Natural killer cell (primary cell): Measurements from ENCODE around the gene ESF1. TPM values are rescaled to one million over a fixed set of nuclear protein-coding genes. Genes with fewer than 3 reads are reported as not detected.

Source experiments
- ATAC-seq, 3 donors: fragments of 150-1000 bp in 2 of 3; fragments of 200-7000 bp in 1 of 3; cut with Tn5 transposase; 1 replicate in 1 of 3; 2 replicates in 2 of 3; pipeline ENCODE4 v1.10.0; 2021; ENCODE audit warnings: mild to moderate bottlenecking in 2 of 3, moderate library complexity in 2 of 3
- DNase-seq, 2 donors: peaks; one replicate each; pipeline versions ENCODE4 v3.0.0 to v3.0.0-alpha.2; 2013 to 2021; ENCODE audit warnings: mixed read lengths in 1 of 2
- H3K27ac ChIP-seq: one replicate; pipeline ENCODE4 v1.5.1; 2013; ENCODE audit warnings: mild to moderate bottlenecking, low read length
- H3K27me3 ChIP-seq: one replicate; pipeline ENCODE4 v1.6.1; 2013; ENCODE audit warnings: low read length; ENCODE audit not compliant: control insufficient read depth, insufficient read depth
- H3K36me3 ChIP-seq: one replicate; pipeline ENCODE4 v1.6.1; 2013; ENCODE audit warnings: low read length; ENCODE audit not compliant: control insufficient read depth, insufficient read depth
- H3K4me1 ChIP-seq: one replicate; pipeline ENCODE4 v1.6.1; 2013; ENCODE audit warnings: low read length; ENCODE audit not compliant: control insufficient read depth, insufficient read depth
- H3K4me3 ChIP-seq: one replicate; pipeline ENCODE4 v1.5.1; 2013; ENCODE audit warnings: low read length
- H3K9me3 ChIP-seq: one replicate; pipeline ENCODE4 v1.6.1; 2013; ENCODE audit warnings: low read length; ENCODE audit not compliant: control insufficient read depth, insufficient read depth
- H3K27ac Mint-ChIP-seq, 2 donors: one replicate each; pipeline ENCODE4 v1.8.0; 2022; ENCODE audit warnings: mild to moderate bottlenecking in 2 of 2, mixed read lengths in 2 of 2, moderate library complexity in 1 of 2
- H3K27me3 Mint-ChIP-seq, 2 donors: one replicate each; pipeline ENCODE4 v1.8.0; 2022; ENCODE audit warnings: low read depth in 2 of 2, mixed read lengths in 2 of 2
- H3K36me3 Mint-ChIP-seq: one replicate; pipeline ENCODE4 v1.8.0; 2022; ENCODE audit warnings: mixed read lengths
- H3K4me1 Mint-ChIP-seq, 2 donors: one replicate each; pipeline ENCODE4 v1.8.0; 2022; ENCODE audit warnings: mixed read lengths in 2 of 2
- H3K4me3 Mint-ChIP-seq: one replicate; pipeline ENCODE4 v1.8.0; 2022; ENCODE audit warnings: mild to moderate bottlenecking, moderate library complexity, mixed read lengths
- H3K9me3 Mint-ChIP-seq, 2 donors: one replicate each; pipeline ENCODE4 v1.8.0; 2022; ENCODE audit warnings: mixed read lengths in 2 of 2
- CTCF ChIP-seq: fragments of 200-600 bp; IDR thresholded peaks from one replicate; pipeline ENCODE4 v1.8.0; 2022; ENCODE audit warnings: antibody characterized with exemption
- WGBS: methylation state at CpG from one replicate; pipeline ENCODE4 v1.1.7; 2013; ENCODE audit warnings: missing lambda C conversion rate; ENCODE audit not compliant: insufficient coverage; 5-methylcytosine and 5-hydroxymethylcytosine counted together
- intact Hi-C: fragments of 100-400 bp; cut with micrococcal nuclease; formaldehyde crosslinking; loops from one replicate; pipeline ENCODE4 v1.14.2; 2022
- total RNA-seq, 4 donors: library from RNA; stranded (reverse); fragments of 120-200 nt in 1 of 4; gene quantifications; one replicate each; pipeline versions ENCODE4 v1.2.3 to v1.2.4, GENCODE V29; 2013 to 2022

Gene ESF1
- total RNA-seq, 3 donors from 2014 or later (not counting 1 experiment from before 2014, with no cell fraction given): 8.4 to 11.1 (median 10.0) TPM

- no peak for TF ChIP-seq CTCF
- Mint-ChIP-seq H3K4me1 (no peaks in the 10 kb centered on the region), H3K4me3 (no peak overlapping the region), H3K27me3 (no peaks in the 10 kb centered on the region), H3K27ac (no peak overlapping the region), H3K9me3 (peaks cover 0 to 2% of the 10 kb centered on the region in 2 donors), H3K36me3 (no peaks in the 10 kb centered on the region)
- Histone ChIP-seq H3K27ac (no peak overlapping the region), H3K27me3 (no peaks in the 10 kb centered on the region), H3K9me3 (no peaks in the 10 kb centered on the region), H3K4me3 (no peak overlapping the region), H3K36me3 (peaks cover 7% of the 10 kb centered on the region), H3K4me1 (no peaks in the 10 kb centered on the region)
- intact Hi-C loops: no loop called here
- no peak for ATAC-seq
- no CpG with 5 or more reads among the region's 2 CpGs for WGBS
- DNase-seq: no peak
Measured at GRCh38 chr20:13745784-13746183, 38.9 kb downstream of the ESF1 start.

- H3K4me1 Mint-ChIP-seq: no peaks in the 10 kb centered on the region
- peaks cover 0 to 6% of the 10 kb centered on the region in 2 donors for H3K9me3 Mint-ChIP-seq
- ATAC-seq (no peak), DNase-seq (no peak)
- WGBS: 89% methylated on average over 1 of the region's 1 CpG
- TF ChIP-seq CTCF: no peak
- H3K27me3 ChIP-seq: no peaks in the 10 kb centered on the region
- H3K4me1 ChIP-seq: no peaks in the 10 kb centered on the region
- H3K4me3 Mint-ChIP-seq: no peak overlapping the region
- H3K36me3 Mint-ChIP-seq: peaks cover 7% of the 10 kb centered on the region
- no peak overlapping the region for H3K4me3 ChIP-seq
- intact Hi-C loops: no loop called here
- H3K27me3 Mint-ChIP-seq: no peaks in the 10 kb centered on the region
- H3K9me3 ChIP-seq: peaks cover 2% of the 10 kb centered on the region
- no peak overlapping the region for H3K27ac ChIP-seq
- peaks cover 7% of the 10 kb centered on the region for H3K36me3 ChIP-seq
- H3K27ac Mint-ChIP-seq: no peak overlapping the region
Measured at GRCh38 chr20:13744352-13744751, 40.4 kb downstream of the ESF1 start.

- Histone ChIP-seq H3K4me1 (no peaks in the 10 kb centered on the region), H3K27ac (no peak overlapping the region), H3K9me3 (peaks cover 2% of the 10 kb centered on the region), H3K4me3 (no peak overlapping the region), H3K27me3 (no peaks in the 10 kb centered on the region), H3K36me3 (peaks cover 5% of the 10 kb centered on the region)
- peaks cover 7% of the 10 kb centered on the region for H3K36me3 Mint-ChIP-seq
- no peak overlapping the region for H3K27ac Mint-ChIP-seq
- TF ChIP-seq CTCF: no peak
- intact Hi-C loops: no loop called here
- ATAC-seq (no peak), DNase-seq (no peak)
- no peak overlapping the region for H3K4me3 Mint-ChIP-seq
- WGBS: 83% methylated on average over 6 of the region's 6 CpGs
- H3K9me3 Mint-ChIP-seq: peaks cover 0 to 6% of the 10 kb centered on the region in 2 donors
- H3K4me1 Mint-ChIP-seq: no peaks in the 10 kb centered on the region
- no peaks in the 10 kb centered on the region for H3K27me3 Mint-ChIP-seq
Measured at GRCh38 chr20:13741879-13742278, 42.8 kb downstream of the ESF1 start.
